Activated CD8-positive, alpha-beta memory T cell treated with anti-CD3 and anti-CD28 coated beads for 24 hours (primary cell): ENCODE measurements around the gene CYB5D1.
A peak's percentile ranks its signal among the peaks of the same experiment; 100 is the strongest.

Experiments
- DNase-seq: peaks from one replicate; pipeline ENCODE4 v3.0.0-alpha.2; 2020

CYB5D1 gene

DNA sequence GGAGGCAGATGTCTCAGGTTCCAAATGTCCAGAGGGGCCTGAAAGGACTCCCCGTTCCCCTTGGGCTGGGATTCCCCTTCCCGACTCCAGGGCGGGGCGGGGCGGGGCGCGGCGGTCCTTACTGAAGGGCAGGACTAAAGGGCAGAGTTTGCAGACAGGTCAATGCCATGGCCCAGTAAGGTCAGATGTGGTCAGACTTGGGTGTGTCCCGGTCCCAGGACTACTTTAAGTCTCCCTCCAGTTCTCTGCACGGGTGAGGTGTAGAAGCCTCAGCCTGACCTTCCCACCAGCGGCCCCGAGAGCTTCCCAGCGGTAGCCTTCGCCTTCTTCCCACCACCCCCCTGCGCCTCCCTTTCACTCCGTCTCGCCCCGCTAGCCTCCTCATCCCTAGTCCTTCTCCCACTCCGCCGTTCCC is 23.3 kb upstream of the CYB5D1 start:
- peak; percentile 81 for DNase-seq

DNA sequence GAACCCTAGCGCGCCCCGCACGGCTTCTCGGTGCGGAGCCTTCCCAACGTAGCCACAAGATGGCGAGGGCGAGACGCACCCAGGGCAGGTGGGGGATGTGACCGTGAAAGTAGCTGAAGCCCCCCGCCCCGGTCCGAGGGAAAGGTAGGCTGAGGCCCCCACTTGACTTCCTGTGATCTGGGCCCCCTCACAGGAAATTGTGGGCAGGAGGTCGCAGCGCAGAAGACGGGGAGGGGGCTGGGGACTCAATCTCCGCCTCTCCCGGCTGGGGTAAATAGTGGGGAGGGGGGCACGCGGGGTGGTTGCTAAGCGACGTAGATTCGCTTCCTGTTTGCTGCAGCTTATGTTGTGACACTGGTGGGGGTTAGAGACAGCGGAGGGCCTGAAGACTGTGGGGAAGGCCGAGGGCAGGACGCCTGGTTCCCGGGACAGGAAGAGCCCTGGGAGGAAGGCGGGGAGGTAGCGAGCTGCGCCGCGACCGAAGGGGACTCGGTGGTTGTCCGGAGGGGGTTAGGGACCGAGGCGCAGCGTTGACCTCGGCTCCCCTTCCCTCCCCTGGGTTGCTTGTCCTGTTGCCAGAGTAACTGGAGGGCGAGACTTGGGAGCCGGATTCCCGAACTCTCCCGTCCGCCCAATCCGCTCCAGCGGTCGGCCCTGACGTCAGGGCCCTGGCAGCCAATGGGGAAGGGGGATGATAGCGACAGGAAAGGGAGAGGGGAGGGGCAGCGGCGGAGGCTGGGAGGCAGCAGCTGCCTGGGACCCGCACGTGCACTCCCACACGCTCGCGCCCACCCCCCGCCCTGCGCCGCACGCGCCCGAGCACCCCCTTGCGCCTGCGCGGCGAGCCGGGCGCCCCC is 22.6 kb upstream of the CYB5D1 start:
- peak; percentile 91 for DNase-seq

DNA sequence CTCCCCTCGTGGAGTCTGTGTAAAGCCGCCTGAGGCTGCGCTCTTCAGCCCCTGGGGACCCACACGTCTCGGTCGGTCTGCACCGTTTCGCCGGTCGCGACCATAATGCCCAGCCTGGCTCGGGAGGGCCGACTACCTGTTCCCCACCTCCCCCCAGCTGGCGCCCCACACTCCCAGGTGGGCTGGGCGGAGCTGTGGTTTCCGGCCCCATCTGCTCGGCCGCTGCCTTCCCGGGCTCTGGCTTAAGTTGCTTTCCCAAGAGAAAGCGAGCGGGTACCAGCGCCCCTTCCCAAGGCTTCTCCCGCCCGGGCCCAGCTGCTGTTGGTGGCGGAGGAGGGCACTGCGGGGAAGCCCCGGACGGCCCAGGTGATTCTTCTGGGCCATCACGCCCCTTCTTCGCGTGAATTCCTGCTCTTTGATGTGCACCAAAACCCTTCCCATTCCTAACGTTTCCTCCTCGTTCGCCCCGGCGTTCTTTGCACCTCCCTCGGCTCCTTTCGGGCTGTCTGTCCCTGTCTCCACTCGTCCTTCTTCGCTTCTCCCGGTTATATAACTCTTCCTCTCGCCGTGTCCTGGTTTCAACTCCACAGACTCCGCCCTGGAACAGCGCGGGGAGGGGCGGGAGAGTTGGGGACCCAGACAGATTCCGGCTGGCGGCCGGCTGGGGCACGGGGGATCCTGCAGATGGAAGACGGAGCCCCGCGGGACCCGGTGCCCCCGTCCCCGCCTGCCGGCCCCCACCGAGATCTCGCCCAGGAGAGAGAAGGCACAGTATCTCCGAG is 21.8 kb upstream of the CYB5D1 start:
- peak; percentile 77 for DNase-seq

DNA sequence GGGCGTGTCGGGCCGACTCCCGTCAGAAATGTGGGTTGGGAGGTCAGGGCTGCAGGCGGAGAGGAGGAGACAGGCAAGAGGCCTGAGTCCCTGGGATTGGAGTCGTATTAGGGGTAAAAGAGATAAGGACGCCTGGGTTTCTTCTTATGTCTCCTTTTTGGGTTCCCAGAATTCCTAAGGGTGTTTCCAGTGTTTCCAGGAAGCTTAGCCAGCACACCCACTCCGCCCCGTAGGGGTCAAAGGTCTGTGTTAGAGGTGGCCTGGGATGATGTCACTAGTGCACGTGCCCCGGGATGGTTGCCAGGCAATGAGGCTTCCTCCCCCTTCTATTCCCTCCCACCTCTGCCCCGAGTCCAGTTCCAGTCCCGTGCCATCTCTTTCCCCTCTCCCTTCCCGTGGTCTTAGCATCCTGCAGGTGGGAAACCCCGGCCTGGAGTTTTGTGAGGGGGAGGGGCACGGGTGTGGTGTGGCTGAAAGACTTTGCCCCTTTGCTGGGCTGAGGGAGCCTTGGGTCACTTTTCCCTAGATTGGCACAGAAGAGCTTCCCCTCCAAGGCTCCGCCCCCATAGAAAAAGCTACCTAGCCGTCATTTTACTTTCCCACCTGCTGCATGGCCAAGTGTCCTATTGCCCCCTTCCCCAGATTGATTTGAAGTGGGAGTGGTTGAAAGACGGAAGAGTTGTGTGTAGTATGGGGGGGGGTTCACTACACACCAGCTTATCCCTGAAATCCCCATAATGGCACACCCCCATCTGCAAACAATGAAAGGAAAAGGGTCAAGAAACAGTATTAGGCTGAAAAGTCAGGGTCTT is 21.0 kb upstream of the CYB5D1 start:
- peak; percentile 79 for DNase-seq

DNA sequence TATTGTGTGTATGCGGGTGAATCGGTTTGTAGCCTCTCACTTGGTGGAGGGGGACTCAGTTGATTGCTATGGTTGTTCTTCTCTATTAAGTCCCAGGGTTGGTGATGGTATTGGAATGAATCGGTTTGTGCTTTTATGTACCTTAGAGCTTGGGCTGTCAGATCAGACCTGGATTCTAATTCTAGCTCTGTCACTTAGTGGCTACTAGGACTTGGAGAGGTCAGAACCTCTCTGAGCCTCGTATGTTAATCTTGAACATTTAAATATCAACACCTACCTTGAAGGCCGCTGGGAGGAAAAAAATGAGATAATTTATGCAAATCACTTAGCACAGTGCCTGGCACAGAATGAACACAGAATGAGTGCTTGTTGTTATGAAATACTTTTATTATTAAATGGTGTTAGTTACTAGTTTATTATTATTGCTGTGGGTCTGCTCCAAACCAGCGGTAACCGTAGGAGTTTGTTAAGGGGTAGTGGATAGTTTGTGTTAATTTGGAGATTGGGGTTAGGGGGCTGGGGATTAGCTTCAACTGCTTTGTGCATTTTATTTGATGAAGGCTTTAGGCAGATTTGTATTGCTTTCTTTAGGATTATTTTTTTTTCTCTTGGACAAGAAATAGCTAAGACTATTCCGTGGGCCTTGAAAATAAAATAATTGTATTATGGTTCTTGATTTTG is 20.3 kb upstream of the CYB5D1 start:
- DNase-seq = no peak

DNA sequence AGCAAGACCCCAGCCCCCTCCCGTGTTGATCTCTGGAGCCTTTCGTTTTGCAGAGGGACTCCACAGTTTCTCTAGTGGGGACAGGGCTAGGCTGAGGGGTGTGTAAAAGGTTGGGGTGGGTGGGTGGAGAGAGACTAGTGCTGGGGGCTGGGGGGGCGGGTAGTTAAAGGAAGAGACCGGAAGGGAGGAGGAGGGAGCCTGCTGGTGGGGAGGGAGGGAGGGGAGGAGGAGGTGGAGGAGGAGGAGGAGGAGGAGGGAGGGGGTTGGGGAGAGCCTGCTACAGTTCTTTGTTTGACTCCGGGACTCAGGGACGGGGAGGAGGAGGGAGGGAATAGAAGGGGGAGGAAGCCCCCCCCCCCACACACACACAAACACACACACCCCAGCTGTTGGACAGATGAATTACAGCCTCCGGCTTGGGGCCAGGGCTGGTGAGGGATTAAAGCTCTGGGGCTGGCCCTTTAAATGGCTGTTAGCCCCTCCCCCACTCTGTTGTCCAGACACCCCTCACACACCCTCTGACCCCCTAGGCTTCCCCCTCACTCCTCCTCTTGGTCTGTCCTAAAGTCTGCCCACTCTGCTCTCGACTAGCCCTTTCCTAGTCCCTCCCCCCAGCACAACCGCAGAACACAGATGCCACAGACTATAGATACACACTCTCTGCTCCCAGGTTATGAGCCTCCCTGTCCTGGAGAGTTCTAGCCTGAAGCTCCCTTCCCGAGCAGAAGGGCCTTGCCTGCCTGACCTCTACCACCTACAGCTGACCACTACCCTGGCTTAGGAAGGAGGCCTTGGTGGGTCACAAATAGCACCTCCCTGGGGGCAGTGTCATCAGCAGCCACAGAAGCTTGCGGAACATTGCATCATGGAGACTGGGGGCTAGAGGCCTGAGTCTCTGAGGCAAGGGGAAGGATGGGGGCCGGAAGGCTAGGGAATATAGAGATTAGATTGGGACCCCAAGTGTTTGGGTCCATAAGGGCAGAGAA is 19.4 kb upstream of the CYB5D1 start:
- no peak for DNase-seq

DNA sequence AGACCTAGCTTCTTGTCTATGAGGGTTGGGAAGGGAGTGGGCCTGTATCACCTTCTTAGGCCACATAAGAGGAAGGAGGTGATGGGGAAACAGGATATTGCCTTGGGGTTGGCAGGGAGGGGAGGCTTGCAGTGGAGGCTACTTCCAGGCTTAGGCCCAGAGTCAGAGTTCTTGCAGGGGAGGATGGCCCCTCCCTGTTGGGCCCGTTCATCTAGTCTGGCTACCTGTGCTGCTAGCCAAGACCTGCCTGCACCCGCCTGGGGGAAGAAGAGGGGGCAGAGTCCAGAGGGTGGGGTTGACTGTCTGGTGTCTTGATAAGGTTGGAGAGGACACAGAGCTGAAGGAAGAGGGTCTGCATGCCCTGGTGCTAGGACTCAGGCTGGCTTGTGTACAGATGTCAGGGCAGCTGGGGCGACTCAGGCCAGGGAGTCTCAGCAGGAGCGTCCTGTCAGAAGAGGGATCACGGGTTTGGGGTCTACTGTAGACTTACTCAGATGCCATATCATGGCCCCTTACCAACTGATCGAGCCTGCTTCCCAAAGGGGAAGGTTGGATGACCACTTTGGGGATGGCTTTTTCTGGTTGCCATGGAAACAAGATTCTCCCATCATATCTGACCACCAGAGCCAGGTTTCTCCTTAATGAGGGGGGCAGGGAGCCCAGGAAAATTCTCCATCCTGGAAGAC is 18.5 kb upstream of the CYB5D1 start:
- DNase-seq = no peak

DNA sequence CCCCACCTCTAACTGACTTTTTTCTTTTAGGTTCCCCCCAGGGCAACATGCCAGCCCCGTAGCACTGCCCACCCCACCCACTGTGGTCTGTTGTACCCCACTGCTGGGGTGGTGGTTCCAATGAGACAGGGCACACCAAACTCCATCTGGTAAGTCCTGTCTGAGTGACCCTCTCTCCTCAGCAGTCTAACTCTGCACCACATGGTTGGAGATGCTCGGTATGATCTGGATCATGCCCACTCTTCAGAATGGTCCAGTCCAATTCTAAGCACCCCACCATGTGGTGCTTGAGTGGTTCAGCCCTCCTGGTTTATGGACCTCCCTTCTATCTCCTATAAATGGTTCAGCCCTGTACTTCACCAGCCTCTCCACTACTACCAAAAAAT is 17.9 kb upstream of the CYB5D1 start:
- DNase-seq = no peak

DNA sequence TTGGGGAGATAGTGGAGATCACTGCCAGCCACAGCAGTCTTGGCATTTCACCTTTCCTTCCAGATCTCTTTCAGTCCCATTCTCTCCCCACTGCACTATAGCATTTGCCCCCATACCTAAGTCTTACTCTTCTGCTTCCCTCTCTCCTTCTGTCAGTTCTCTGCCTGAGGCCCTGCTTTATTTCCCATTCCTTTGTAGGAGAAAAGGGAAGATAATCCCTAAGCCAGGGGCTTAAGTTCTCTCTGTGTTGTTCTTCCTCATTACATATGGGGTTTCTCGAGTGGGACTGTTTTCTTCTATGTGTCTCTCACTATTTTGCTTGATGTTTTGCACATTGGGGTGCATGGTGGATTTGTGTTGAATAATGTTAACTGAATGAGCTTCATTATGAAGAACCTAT is 17.4 kb upstream of the CYB5D1 start:
- DNase-seq = no peak

DNA sequence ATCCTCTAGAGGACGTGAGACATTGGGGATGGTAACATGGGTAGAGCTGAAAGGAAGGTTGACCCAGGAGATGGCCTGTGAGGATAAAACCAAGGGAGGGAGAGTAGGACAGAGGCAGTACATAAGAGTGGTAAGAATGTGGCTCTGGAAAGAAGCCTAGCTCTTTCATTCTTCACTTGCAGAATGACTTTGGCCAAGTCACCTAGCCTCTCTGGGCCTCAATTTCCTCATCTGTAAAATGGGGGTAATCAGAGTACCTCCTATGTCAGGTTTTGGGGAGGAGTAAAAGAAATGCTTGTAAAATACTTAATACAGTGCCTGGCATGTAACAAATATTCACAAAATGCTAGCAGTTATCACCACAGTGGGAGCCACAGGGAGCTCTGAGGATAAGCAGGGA is 16.9 kb upstream of the CYB5D1 start:
- DNase-seq = no peak

DNA sequence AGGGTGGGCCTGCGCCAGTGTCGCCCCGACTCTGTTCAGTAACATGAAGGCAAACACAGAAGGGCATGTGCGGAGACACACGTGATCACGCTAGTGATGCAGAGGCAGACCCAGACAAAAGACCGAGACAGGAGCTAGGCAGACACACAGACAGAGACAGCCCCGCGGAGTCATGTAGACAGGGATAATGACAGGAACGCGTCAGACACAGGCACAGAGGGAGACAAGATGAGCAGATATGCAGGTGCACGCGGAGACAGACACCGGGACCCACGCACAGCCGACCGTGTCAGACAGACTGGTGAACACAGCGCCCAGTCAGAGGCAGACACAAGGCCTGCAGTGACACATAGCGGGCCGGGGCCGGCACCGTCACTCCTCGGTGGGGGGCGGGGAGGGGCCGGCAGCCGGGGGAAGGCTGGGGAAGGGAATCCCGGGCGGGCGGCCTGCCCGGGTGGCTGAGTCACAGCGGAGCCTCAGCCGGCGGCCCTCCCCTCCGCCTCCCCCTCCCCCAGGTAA is 16.3 kb upstream of the CYB5D1 start:
- DNase-seq = peak; percentile 96

DNA sequence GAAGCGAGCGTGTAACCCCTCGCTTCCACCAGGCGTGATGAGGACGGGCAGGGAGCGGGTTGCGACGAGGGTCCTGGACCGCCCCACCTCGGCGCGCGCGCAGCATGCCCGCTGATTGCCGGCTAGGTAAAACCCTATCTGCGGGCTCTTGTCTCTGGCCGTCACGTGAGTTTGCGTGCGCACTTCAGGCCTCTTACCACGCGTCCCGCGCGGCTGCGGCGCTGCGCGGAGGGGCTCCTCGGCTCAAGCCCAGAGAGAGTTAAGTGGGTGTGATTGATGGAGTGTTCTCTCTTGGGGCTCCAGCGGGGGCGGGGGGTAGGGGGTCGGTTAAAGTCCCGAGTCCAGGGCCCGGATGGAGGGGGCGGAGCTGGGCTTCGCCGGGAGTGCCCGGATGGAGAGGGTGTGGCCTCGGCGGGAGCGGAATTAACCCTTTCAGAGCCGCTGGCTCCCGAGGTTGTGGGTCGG is 15.9 kb upstream of the CYB5D1 start:
- peak; percentile 97 for DNase-seq

DNA sequence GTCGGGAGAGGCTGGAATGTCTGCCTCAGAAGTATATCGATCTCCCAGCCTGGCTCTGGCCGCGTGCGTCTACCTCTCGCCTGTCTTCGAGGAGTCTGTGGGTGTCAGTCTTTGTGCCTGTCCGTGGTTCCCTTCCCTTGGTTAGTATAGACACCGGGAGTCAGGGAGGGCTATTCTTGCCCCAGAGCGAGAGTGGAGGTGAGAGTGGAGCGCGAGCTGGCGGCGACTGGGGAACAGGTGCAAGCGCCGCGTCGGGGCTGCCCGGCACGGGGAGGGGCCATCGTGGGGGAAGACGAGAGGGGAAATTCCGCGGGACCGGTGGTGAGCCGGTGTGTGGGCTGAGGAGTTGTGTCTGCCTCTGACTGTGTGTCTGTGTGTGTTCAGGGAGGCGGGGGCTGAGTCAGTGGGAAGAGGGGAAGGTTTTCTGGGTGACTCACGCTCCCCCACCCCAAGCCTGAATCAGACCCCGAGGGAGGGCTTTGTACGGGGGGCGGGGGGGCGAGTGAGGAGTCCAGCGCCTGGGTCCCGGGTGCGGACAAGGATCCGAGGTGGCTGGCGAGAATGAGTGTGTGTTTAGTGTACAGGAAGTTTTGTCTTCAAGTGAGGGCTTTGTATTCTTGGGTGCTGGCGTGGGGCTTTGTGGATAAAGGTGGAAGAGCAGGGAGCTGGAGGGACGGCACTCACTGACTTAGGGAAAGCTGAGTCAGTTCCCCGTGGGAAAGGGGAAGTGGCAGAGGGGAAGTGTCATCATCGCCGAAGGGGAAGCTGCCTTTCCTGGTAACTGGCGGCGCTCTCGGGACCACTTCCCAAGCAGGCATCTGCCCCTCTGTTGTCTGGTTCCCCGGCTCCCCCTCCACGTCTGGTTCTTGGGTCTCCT is 15.2 kb upstream of the CYB5D1 start:
- DNase-seq = no peak

DNA sequence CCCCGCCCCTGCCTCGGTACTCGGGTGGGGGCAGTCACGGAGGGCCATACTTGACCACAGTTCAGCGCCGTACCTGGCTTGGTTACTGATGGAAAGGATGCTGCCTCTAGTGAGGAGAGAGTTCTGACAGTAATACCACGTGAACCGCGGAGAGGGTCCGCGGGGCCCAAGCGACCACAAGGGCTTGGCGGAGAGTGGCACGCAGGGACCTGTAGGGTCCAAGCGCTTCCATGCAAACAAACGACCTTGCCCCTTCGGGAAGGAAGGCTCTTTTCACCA is 14.6 kb upstream of the CYB5D1 start:
- DNase-seq = peak; percentile 90

DNA sequence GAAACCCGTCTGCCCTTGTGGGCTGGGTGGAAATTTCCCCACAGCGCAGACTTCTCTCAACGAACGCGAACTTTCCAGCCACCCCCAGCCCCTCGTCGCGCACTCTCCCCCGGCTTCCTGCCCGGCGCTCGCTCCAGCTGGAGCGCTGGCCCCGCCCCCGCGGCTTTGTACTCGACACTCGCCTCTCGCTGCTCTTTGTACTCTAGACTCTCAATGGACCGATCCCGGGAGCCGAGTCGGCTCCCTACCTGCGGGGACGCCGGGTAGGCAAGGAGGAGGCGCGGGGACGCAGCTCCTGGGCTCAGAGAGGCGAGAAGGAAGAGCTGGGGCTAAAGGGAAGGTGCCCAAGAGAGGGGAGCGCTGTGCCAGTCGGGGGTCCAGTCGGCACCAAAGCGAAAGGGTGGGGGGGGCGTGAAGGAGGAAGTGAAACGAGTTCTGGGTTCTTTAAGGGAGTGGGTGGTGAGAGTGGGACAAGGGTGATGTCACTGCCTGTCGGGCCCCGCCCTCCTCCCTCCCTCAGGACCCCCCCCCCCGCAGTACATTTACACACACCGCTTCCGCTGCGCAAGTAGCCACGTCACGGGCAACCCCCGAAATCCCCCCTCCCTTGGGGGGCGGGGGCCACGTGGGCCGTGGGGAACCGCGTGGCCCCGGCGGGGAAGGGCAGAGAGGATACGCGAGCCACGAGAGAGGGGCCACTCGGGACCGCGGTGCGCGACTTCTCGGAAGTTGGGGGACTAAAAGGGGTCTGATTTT is 14.1 kb upstream of the CYB5D1 start:
- DNase-seq = peak; percentile 95

DNA sequence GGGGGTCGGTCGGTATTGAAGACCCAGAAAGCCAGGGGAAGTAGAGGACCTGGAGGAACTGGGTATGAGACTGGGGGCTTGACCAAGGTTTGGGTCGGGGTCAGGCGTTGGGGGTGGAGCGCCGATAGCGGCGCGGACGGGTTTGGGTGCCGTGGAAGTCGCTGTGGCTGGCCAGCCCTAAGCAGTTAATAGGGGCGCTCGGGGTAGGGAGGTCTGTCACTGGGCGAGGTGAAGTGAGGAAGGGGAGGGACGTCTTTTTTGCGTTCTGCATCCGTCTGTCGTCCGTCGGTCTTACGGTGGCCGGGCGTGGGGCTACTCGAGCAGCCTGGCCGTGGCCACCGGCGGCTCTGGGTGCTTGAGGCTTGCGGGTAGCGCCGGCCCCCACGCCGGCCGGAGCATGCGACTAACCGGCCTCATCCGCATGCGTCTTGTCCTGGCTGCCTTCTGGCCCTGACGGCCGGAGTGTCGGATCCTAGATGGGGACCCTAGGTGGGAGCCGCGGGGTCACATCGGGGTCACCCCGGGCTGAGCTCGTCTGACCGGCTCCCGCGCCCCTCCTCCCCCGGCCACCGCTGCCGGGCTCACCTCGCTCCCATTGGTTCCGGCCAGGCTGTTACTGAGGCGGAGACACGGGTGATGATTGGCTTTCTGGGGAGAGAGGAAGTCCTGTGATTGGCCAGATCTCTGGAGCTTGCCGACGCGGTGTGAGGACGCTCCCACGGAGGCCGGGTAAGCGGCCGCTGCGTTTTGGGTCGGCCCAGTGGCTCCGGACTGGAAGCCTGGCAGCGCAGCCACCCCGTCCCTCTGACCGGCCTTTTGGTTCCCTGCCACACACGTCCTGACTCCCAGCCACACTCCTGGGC is 13.3 kb upstream of the CYB5D1 start:
- peak; percentile 91 for DNase-seq

DNA sequence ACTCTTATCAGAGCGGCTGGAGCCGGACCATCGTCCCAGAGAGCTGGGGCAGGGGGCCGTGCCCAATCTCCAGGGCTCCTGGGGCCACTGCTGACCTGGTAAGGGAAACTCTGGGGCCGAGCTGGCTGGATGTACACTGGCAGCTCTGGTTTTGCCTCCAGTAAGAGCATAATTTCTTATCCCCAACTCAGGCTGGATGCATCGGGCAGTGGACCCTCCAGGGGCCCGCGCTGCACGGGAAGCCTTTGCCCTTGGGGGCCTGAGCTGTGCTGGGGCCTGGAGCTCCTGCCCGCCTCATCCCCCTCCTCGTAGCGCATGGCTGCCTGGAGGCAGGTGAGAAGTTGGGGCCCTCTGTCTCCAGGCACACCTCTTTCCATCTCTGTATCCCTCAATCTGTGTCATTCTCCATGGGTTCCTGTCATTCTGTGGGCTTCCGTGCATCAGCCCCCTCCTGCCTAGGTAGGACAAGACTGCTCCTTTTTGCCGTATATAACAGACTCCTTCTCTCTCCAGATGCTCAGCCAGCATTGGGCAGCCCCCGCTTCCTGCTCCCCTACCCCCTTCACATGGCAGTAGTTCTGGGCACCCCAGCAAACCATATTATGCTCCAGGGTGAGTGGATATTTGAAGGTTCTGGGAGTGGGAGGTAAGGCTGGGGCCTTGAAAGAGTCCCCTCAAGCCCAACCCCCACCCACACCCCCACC is 12.3 kb upstream of the CYB5D1 start:
- DNase-seq = no peak
